ENCODE results near the gene NHS. TPM values are rescaled to one million over a fixed set of nuclear protein-coding genes. Genes with fewer than 3 reads are reported as not detected.

The NHS gene
- total RNA-seq, 1 experiment from 2014 or later = 6.2 TPM

DNA sequence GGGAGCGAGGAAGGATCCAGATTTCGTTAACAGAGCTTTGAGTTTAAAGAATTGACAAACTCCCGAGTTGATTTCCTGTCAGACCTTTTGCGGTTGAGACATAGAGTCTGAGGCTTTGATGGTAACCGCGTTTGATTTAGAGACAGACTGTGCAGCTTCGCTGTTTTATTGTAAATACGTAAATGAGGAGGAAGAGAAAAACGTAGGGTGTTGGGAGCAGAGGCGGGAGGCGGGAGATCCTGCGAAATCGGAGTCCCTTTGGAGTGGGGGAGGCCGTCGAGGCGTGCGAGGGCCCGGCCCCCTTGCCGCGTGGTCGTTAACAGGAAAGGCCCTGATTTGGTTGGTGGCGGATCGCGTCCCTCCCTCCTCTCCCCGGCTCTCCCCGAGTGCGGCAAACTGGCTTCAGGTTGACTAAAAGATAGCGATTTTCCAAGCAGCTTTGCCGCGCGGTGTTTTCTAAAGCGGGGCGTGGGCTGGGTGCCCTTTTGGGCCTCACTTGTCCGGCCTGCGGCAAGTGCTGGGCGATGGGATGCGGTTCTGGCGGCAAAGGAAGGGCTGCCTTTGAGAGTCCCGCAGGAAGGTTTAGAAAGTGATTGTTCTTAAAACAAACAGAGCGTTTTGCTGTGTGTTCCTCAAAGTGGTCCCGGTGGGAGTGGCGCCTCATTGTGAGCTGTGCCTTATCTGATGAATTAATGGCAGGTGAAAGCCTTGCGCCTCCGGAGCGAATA, 363.1 kb downstream of the NHS start:
- peak overlapping the region; percentile 84 for H3K27ac Mint-ChIP-seq (ENCODE audit: low read depth, unreplicated experiment)
- H3K4me1 Mint-ChIP-seq (ENCODE audit: insufficient read depth, unreplicated experiment) = peaks cover 12% of the 10 kb centered on the region
- peak overlapping the region; percentile 76 for H3K4me3 Mint-ChIP-seq (ENCODE audit: unreplicated experiment)
- ChIA-PET CTCF (interaction anchor here (0.6 to 1.5 kb wide), 4 partner anchors 8 to 80 kb away, joined by 3 to 5 read pairs (median 4); no protein-coding TSS in a partner anchor), POLR2A (interaction anchor here (0.6 to 1.9 kb wide), 7 partner anchors 11 to 891 kb away, joined by 3 to 9 read pairs (median 3); no protein-coding TSS in a partner anchor)
- TF ChIP-seq, protein P1, sequence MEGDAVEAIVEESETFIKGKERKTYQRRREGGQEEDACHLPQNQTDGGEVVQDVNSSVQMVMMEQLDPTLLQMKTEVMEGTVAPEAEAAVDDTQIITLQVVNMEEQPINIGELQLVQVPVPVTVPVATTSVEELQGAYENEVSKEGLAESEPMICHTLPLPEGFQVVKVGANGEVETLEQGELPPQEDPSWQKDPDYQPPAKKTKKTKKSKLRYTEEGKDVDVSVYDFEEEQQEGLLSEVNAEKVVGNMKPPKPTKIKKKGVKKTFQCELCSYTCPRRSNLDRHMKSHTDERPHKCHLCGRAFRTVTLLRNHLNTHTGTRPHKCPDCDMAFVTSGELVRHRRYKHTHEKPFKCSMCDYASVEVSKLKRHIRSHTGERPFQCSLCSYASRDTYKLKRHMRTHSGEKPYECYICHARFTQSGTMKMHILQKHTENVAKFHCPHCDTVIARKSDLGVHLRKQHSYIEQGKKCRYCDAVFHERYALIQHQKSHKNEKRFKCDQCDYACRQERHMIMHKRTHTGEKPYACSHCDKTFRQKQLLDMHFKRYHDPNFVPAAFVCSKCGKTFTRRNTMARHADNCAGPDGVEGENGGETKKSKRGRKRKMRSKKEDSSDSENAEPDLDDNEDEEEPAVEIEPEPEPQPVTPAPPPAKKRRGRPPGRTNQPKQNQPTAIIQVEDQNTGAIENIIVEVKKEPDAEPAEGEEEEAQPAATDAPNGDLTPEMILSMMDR (IDR thresholded peaks at IDR 0.05; ENCODE audit: unreplicated experiment) = no peak
- no peaks in the 10 kb centered on the region for H3K9me3 Mint-ChIP-seq (ENCODE audit: unreplicated experiment)
- BruUV-seq (replicated peaks) = no TSS peak
- H3K27me3 Mint-ChIP-seq (ENCODE audit: insufficient read depth, unreplicated experiment) = peaks cover 10% of the 10 kb centered on the region
- H3K36me3 Mint-ChIP-seq (ENCODE audit: insufficient read depth, unreplicated experiment) = no peaks in the 10 kb centered on the region
- intact Hi-C loops (cut with micrococcal nuclease) = loop anchor here (2.0 kb wide), 1 partner anchor 41 kb away; no protein-coding TSS in a partner anchor
- peak; percentile 47 for DNase-seq (ENCODE audit: unreplicated experiment)

DNA sequence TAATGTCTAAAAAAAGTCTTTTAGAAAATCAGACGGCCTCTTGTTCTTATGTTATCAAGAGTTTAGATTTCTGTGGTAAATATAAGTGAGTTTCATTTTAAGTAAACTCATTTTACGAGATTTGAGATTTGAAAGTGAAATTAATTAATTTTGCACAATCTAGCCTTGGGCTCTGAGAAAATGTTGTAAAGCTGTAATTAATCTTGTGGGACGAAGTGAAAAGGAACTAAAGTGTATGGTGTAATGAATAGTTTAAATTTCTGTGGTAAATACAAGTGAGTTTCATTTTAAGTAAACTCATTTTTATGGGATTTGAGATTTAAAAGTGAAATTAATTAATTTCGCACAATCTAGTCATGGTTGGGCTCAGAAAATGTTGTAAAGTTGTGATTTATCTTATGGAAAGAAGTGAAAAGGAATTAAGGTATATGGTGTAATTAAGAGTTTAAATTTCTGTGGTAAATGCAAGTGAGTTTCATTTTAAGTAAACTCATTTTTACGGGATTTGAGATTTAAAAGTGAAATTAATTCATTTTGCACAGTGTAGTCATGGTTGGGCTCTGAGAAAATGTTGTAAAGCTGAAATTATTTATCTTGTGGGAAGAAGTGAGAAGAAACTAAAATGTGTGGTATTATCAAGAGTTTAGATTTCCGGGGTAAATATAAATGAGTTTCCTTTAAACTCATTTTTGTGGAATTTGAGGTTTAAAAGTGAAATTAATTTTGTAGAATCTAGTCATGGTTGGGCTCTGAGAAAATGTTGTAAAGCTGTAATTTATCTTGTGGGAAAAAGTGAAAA, 363.9 kb downstream of the NHS start:
- no peak for DNase-seq (ENCODE audit: unreplicated experiment)
- Mint-ChIP-seq H3K27me3 (ENCODE audit: insufficient read depth, unreplicated experiment) (peaks cover 10% of the 10 kb centered on the region), H3K4me1 (ENCODE audit: insufficient read depth, unreplicated experiment) (peaks cover 12% of the 10 kb centered on the region), H3K9me3 (ENCODE audit: unreplicated experiment) (no peaks in the 10 kb centered on the region), H3K4me3 (ENCODE audit: unreplicated experiment) (peak overlapping the region; percentile 76), H3K27ac (ENCODE audit: low read depth, unreplicated experiment) (peak overlapping the region; percentile 84), H3K36me3 (ENCODE audit: insufficient read depth, unreplicated experiment) (no peaks in the 10 kb centered on the region)
- POLR2A ChIA-PET = interaction anchor here (0.6 to 1.8 kb wide), 2 partner anchors 11 to 287 kb away, joined by 4 to 5 read pairs; no protein-coding TSS in a partner anchor
- BruUV-seq (replicated peaks) = no TSS peak
- CTCF ChIA-PET = interaction anchor here (0.6 to 1.5 kb wide), 3 partner anchors 9 to 106 kb away, joined by 3 to 4 read pairs (median 3); no protein-coding TSS in a partner anchor
- intact Hi-C loops (cut with micrococcal nuclease) = loop anchor here (2.0 kb wide), 1 partner anchor 42 kb away; no protein-coding TSS in a partner anchor
- TF ChIP-seq, protein P1 (IDR thresholded peaks at IDR 0.05; ENCODE audit: unreplicated experiment) = no peak

DNA sequence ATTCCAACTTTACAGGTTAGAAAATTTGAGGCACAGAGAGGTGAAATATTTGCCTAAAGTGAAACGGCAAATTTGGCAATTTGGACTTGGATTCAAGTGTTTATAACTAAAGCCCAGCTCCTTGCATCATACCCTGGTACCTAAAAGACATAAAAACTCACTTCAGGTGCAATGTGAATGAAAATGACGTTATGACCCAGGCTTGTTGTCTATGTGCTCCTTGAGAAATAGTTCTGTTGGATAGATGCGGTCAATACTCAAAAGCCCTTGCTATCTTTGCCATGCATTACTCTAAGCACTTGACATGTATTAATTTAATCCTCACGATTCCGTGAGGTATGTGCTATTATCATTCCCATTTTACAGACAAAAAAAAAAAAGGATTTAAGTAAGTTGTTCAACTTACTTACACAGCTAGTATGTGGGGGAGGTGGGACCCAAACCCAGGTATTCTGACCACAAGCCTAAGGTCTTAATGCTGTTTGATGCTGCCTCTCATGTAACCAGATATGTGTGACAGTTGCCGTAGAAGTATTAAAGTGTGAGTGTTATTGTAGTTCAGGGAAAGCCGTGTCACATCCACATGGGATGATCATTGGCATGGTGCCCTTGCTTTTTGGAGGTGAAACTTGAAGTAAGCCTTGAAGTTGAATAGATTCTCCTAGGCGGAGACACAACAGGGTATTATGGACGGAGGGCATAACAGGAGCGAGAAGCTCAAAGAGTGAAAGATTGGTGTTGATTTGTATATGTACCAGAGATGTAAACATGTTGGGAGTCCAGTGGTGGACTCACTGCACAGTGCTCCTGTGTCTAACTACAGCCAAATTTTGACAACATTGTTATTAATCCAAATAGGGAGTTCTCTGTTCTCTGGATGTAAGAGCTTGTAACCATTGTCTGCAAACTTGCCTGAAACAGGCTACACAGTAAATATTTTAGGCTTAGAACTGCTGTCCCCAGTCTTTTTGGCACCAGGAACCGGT, 365.4 kb downstream of the NHS start:
- TF ChIP-seq, protein P1 (IDR thresholded peaks at IDR 0.05; ENCODE audit: unreplicated experiment) = no peak
- Mint-ChIP-seq H3K36me3 (ENCODE audit: insufficient read depth, unreplicated experiment) (no peaks in the 10 kb centered on the region), H3K27me3 (ENCODE audit: insufficient read depth, unreplicated experiment) (peaks cover 10% of the 10 kb centered on the region), H3K9me3 (ENCODE audit: unreplicated experiment) (no peaks in the 10 kb centered on the region), H3K27ac (ENCODE audit: low read depth, unreplicated experiment) (no peak overlapping the region), H3K4me3 (ENCODE audit: unreplicated experiment) (no peak overlapping the region), H3K4me1 (ENCODE audit: insufficient read depth, unreplicated experiment) (peaks cover 12% of the 10 kb centered on the region)
- POLR2A ChIA-PET = interaction anchor here (0.6 to 0.8 kb wide), 2 partner anchors 326 to 603 kb away, joined by 3 to 4 read pairs; no protein-coding TSS in a partner anchor
- DNase-seq (ENCODE audit: unreplicated experiment) = no peak
- no TSS peak for BruUV-seq (replicated peaks)
- CTCF ChIA-PET = interaction anchor here (0.6 to 1.2 kb wide), 7 partner anchors 9 to 470 kb away, joined by 3 to 5 read pairs (median 3); no protein-coding TSS in a partner anchor
- intact Hi-C loops (cut with micrococcal nuclease) = loop anchor here (10.0 kb wide), 1 partner anchor 1594 kb away; no protein-coding TSS in a partner anchor
